HG03196 (cell line): ENCODE data around the gene HSD3B2.
"Not testable (repeated sequence)": the region's sequence is repeated elsewhere in the genome, so short reads cannot be mapped to it uniquely, and the experiment has no call there.

Experiments
- ATAC-seq: cut with Tn5 transposase; IDR thresholded peaks from one replicate; pipeline ENCODE4 v1.9.1; 2021; ENCODE audit not compliant: unreplicated experiment

The HSD3B2 gene

DNA sequence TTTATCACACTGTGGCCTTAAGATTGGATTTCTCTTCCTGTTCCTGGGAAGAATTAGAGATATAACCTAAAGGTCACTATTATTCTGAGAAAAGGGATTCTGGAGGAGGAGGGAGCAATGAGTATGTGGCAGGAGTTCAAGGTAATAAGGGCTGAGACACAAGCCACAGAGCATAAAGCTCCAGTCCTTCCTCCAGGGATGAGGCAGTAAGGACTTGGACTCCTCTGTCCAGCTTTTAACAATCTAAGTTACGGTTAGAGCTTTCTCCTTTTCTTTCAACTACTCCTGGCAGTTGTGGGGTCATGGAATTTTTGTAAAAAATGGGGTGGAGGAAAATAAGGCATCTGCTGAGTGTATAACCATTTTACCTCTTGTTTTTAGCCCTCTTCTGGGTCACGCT is at the start of gene HSD3B2:
HSD3B2 (plus strand) TSS at position 201 of the 400 bp plus-strand sequence. CDS start 270 bp downstream, outside the sequence.
- no peak for ATAC-seq

DNA sequence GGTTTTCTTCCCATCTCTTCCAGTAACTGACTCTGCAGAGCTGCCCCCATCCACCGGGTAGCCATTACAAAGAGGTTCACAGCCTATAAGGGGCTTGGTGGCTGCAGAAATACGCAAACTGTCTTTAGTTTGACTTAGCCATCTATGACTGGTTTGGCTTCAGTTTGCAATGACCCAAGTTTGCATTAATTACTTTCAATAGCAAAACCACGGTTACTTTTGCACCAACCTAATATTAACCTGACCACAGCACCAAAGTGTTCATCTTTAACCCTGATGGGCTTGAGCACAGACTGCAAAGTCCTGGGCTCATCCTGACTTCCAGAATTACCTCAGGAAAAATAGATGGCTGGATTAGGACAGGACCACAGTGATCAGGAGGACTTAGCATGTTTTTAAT is 48.5 kb upstream of the HSD3B2 start:
- ATAC-seq: peak; percentile 60

DNA sequence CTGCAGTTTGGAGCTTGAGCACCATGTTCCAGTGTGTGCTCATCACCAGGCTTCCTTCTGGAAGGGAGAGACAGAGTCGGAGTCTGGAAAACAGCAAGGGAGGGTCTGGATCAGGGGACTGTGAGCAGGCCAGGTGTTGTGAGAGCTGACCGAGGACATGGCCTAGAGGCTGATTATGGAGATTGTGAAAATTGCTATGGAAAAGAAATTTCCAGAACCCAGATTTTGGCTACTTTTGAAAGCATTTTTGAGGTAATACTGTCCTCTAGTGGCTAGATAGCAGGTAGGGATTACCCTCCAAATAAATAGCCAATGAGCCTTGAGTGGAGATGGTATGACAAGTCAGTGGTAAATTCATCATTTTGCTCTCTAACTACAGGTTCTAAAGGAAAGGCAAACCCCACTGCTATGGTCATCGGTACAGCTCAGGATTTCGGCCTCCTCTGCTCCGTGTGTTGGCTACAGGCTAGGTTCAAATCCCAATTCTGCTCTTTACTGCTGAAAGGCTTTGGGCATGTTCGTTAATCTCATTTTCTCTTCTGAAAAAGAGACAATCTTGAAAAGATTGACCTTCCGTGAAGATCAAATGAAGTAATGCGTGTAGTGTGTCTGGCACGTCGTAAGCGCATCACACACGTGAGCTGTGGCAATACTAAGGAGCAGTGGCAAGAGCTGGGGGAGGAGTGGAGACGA is 47.4 kb upstream of the HSD3B2 start:
- ATAC-seq: no peak

GRCh38 chr1:119368554-119368953 is 46.4 kb upstream of the HSD3B2 start, which contains the start of gene HAO2:
Gene HAO2 (plus strand): TSS chr1:119368785. CDS start chr1:119381086, 12,301 bp downstream.
- ATAC-seq: no peak

- ATAC-seq: no peak
Observed at GRCh38 chr1:119370748-119371147, 44.2 kb upstream of the HSD3B2 start.

DNA sequence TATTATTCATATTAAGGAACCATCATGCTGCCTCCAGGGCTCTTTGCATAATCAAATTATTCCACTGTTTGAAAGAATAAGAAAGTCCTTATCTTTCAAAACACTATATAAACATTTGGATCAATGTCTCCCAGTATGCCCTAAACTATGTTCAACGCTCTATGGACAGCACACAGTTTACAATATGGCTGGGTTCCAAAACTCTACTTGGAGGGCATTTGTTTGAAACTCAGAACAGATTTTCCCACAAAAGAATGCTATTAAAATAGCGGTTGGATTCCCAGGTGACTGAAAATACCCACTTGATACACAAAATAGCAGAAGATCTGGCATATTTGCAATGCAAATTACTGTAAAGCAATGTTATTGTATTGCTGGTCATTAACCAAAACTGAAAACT is 43.1 kb upstream of the HSD3B2 start:
- ATAC-seq: no peak

DNA sequence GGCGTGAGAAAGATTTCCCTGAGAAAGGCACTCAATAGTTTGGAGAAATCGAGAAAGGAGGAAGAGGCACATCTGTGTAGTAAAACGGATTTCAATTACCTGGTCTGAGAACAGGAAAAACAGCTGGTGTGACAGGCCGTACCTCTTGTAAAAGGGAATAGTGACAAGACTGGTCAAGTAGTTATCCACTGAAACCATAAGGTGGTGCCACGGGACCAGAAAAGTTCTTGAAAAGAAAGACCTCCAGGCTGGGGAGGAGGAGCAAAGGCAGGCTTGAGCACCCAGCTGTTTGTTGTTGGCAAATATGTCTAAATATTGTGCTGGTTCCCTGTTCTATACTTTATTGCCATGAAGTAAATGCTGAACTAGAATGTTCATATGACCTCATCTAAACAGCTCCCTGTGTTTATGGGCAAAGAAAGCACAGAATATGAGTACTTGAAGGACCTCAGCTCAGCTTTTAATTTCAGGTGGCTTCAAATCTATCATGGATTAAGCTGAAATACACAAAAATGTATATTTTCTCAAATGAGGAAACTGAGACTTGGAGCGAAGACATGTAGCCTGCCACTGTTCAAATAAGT is 42.4 kb upstream of the HSD3B2 start:
- no peak for ATAC-seq

DNA sequence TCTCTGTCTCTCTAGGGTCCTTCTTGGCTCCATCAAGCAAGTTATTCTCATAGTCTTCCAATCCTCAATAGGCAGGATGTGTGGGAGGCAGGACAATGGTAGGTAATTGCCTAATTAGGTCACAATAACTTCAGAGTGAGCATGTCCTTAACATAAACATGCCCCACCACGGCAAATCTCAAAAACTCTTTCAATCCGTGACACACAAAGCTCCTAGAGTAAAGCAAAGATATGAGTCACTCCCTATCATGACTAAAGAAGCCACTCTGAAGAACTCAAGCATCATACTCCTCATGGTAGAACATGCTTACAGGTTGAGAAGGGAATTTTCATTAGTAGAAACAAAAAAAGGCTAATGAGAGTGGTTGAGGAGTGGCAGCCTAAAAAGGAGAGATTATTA is 41.5 kb upstream of the HSD3B2 start:
- ATAC-seq: no peak

- ATAC-seq: no peak
Observed at GRCh38 chr1:119374208-119374874, 40.6 kb upstream of the HSD3B2 start.

GRCh38 chr1:119375366-119375765 is 39.6 kb upstream of the HSD3B2 start:
- no peak for ATAC-seq

DNA sequence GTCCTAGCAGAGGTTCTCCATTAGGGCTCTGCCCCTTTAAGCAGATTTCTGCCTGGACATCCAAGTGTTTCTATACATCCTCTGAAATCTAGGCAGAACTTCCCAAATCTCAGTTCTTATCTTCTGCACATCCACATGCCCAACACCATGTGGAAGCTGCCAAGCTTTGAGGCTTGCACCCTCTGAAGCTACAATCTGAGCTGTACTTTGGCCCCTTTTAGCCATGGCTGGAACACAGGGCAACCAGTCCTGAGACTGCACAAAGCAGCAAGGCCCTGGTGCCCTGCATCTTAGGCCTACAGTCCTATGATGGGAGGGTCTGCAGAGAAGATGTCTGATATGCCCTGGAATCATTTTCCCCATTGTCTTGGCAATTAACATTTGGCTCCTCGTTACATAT is 38.4 kb upstream of the HSD3B2 start:
- no peak for ATAC-seq

DNA sequence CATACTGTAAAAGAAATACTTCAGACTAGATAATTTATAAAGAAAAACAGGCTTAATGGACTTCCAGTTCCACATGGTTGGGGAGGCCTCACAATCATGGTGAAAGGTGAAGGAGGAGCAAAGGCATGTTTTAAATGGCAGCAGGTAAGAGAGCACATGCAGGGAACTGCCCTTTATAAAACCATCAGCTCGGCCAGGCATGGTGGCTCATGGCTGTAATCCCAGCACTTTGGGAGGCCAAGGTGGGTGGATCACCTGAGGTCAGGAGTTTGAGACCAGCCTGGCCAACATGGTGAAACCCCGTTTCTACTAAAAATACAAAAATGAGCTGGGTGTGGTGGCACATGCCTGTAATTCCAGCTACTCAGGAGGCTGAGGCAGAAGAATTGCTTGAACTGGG is 37.4 kb upstream of the HSD3B2 start:
- ATAC-seq: not testable (repeated sequence)

GRCh38 chr1:119379117-119379516 is 35.8 kb upstream of the HSD3B2 start:
- no peak for ATAC-seq

DNA sequence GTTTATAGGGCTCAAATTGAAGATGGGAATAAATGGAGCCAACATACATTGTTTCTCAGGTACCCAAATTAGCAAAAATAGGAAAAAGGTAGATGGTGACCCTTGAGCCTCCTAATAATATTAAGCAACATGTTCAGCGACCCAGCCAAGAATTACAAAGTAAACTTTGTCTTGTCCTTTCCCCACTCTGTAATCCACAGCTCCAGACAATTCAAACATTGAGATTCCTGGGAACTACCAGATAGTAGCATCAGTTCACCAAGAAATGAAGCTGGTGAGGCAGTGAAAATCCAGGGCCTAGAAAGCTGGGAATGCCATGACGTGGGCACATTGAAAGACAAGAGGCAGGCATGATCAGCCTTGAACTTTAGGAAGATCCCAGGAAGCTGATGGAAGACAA is 34.6 kb upstream of the HSD3B2 start:
- no peak for ATAC-seq

DNA sequence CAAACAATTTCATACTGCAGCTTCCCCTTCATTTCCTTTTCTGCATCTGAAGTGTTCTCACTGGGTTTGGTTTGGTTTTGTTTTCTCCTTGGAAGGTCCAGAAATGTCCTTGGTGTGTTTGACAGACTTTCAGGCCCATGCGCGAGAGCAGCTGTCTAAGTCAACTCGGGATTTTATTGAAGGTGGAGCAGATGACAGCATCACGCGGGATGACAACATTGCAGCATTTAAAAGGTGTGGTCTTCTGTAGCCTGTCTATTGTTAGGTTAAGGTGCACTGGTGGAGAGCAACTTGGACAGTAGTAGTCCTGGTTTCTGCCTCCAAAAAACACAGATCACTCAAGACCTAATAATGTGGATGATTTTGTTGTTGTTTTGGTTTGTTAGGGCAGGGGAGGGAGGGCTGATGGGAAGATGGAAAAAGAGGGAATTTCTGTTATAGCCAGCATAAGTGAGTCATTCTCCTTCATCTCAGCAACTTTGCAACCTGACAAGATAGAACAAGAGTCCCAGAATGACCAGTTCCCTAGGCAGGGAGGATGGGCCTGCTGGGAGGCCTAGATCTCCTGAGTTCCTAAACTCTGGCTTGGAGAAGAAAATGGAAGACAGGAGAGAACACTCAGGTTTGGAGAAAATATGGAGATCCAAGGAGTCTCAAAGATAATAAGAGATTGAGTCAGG is 33.8 kb upstream of the HSD3B2 start:
- no peak for ATAC-seq

DNA sequence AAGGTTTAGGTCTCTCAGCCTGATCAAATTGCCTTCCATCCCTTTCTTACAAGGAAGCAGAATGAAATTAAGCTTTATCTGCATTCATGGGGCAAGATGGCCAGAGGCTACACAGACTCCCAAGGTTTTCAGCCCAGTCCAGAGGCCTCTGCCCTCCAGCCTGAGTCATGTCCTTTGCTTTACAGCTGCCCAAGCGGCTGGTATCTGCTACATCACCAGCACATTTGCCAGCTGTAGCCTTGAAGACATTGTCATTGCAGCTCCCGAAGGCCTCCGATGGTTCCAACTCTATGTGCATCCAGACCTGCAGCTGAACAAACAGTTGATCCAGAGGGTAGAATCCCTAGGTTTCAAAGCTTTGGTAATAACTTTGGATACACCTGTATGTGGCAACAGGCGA is 30.4 kb upstream of the HSD3B2 start:
- no peak for ATAC-seq

DNA sequence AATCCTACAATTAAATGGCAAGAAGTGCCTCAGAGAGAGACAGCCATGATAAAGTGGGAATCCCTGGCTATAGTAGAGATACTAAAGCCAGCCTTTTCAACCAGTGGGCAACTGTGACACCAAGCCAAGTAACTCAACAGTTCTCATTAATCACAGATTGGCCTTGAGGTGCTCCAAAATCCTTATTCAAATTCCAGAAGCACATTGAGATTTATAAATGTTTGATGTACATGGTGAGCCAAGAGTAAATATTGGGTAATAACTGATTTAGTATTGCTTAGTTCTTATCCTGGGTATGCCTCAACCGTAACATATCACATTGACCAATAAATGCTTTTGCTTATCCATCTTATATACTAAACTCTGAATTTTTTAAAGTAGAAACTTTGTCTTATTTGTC is 29.3 kb upstream of the HSD3B2 start:
- ATAC-seq: no peak

GRCh38 chr1:119387858-119388257 is 27.1 kb upstream of the HSD3B2 start:
- ATAC-seq: no peak

- no peak for ATAC-seq
Observed at GRCh38 chr1:119388450-119388849, 26.5 kb upstream of the HSD3B2 start.

- no peak for ATAC-seq
Observed at GRCh38 chr1:119390526-119390925, 24.4 kb upstream of the HSD3B2 start.

- ATAC-seq: no peak
Observed at GRCh38 chr1:119391749-119392148, 23.2 kb upstream of the HSD3B2 start.

GRCh38 chr1:119394085-119394484 is 20.9 kb upstream of the HSD3B2 start:
- ATAC-seq: no peak
